Astrocyte (in vitro differentiated cells and primary cell): ENCODE measurements around the gene CFAP68. TPM values are rescaled to one million over a fixed set of nuclear protein-coding genes. Genes with fewer than 3 reads are reported as not detected.

Source experiments
- DNase-seq: peaks from one replicate; pipeline ENCODE4 v3.0.0-alpha.2; 2010; ENCODE audit warnings: low read depth
- FAIRE-seq: peaks from 2 replicates; lab custom pipeline; 2011; peaks lifted over from hg19 to GRCh38; lab: Jason Lieb, UNC
- H2AFZ ChIP-seq: 2 replicates; pipeline ENCODE4 v1.6.0; 2012; ENCODE audit warnings: low read depth, low read length, inconsistent platforms
- H3K27ac ChIP-seq: 2 replicates; pipeline ENCODE4 v1.5.1; 2011; ENCODE audit warnings: low read depth, low read length, inconsistent platforms
- H3K27me3 ChIP-seq: 2 replicates; pipeline ENCODE4 v1.6.0; 2011; ENCODE audit warnings: low read length, inconsistent platforms; ENCODE audit not compliant: insufficient read depth
- H3K36me3 ChIP-seq: 2 replicates; pipeline ENCODE4 v1.5.1; 2011; ENCODE audit warnings: low read length, inconsistent platforms; ENCODE audit not compliant: insufficient read depth
- H3K4me1 ChIP-seq: 2 replicates; pipeline ENCODE4 v1.5.1; 2011; ENCODE audit warnings: low read length, inconsistent platforms; ENCODE audit not compliant: insufficient read depth
- H3K4me2 ChIP-seq: 2 replicates; pipeline ENCODE4 v1.6.0; 2012; ENCODE audit warnings: low read length, inconsistent platforms
- H3K4me3 ChIP-seq: 2 replicates; pipeline ENCODE4 v1.5.1; 2011; ENCODE audit warnings: low read depth, mild to moderate bottlenecking, low read length, inconsistent platforms; ENCODE audit not compliant: insufficient read depth
- H3K79me2 ChIP-seq: 2 replicates; pipeline ENCODE4 v1.6.0; 2012; ENCODE audit warnings: mild to moderate bottlenecking, low read length, inconsistent platforms; ENCODE audit not compliant: insufficient read depth
- H3K9ac ChIP-seq: 2 replicates; pipeline ENCODE4 v1.6.0; 2012; ENCODE audit warnings: mild to moderate bottlenecking, low read length, inconsistent platforms
- H3K9me3 ChIP-seq: 2 replicates; pipeline ENCODE4 v1.5.1; 2012; ENCODE audit warnings: low read depth, mild to moderate bottlenecking, low read length, inconsistent platforms; ENCODE audit not compliant: insufficient read depth
- H4K20me1 ChIP-seq: 2 replicates; pipeline ENCODE4 v1.6.0; 2012; ENCODE audit warnings: low read length, inconsistent platforms; ENCODE audit not compliant: insufficient read depth
- H3K27ac Mint-ChIP-seq: one replicate; pipeline ENCODE4 v1.8.0; 2021; ENCODE audit warnings: mild to moderate bottlenecking, mixed read lengths; ENCODE audit not compliant: unreplicated experiment
- H3K27me3 Mint-ChIP-seq: one replicate; pipeline ENCODE4 v1.8.0; 2021; ENCODE audit warnings: low read depth, mixed read lengths; ENCODE audit not compliant: unreplicated experiment
- H3K36me3 Mint-ChIP-seq: one replicate; pipeline ENCODE4 v1.8.0; 2021; ENCODE audit warnings: low read depth, mixed read lengths; ENCODE audit not compliant: unreplicated experiment
- H3K4me1 Mint-ChIP-seq: one replicate; pipeline ENCODE4 v1.8.0; 2021; ENCODE audit warnings: low read depth, mixed read lengths; ENCODE audit not compliant: unreplicated experiment
- H3K4me3 Mint-ChIP-seq: one replicate; pipeline ENCODE4 v1.8.0; 2021; ENCODE audit warnings: mild to moderate bottlenecking, moderate library complexity, mixed read lengths; ENCODE audit not compliant: unreplicated experiment
- H3K9me3 Mint-ChIP-seq: one replicate; pipeline ENCODE4 v1.8.0; 2021; ENCODE audit warnings: mild to moderate bottlenecking, mixed read lengths; ENCODE audit not compliant: unreplicated experiment
- CTCF ChIP-seq: IDR thresholded peaks from 2 replicates; pipeline ENCODE4 v1.5.1; 2011; ENCODE audit warnings: low read depth, mild to moderate bottlenecking, inconsistent platforms, low read length, moderate library complexity; ENCODE audit not compliant: insufficient read depth
- EZH2 ChIP-seq: IDR thresholded peaks from 2 replicates; pipeline ENCODE4 v1.6.1; 2012; ENCODE audit warnings: mild to moderate bottlenecking, low read length, inconsistent platforms; ENCODE audit not compliant: insufficient read depth
- total RNA-seq: library from RNA; stranded (reverse); gene quantifications from 2 replicates; pipeline ENCODE4 v1.2.1, GENCODE V29; 2021

The CFAP68 gene
- total RNA-seq, 1 donor from 2014 or later: 18.8 TPM

DNA sequence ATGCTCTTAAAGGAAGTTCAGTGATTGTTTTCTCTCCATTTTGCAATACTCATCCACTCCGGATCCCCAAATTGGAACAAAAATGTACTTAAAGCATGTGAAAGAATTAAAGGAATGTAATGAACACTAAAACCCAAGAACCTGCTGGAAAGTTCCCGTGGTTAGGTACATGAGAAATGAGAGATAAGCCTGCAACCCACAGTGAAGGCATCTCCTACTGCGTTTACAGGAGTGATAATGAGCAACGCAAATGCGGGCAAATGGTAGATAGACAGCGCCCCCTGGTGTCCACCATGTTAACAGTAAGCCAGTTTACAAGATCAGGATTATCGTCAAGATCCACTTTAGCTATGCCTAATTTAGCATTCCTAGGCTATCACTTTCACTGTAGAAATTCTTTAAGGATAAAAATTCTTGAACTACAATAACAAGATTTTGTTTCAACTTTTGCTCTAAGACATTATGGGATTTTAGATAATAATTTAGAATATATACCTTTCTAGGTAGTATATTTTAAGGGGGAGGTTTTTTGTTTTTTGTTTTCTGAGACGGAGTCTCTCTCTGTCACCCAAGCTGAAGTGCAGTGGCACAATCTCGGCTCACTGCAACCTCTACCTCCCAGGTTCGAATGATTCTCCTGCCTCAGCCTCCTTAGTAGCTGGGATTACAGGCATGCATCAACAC lies 37.8 kb upstream of the CFAP68 start:
- peaks cover 13% of the 10 kb centered on the region for H3K4me1 ChIP-seq
- peak overlapping the region; percentile 34 for H3K27ac ChIP-seq
- peak overlapping the region; percentile 53 for H3K9ac ChIP-seq
- no peaks in the 10 kb centered on the region for H4K20me1 ChIP-seq
- peak; percentile 92 for TF ChIP-seq CTCF
- TF ChIP-seq EZH2: no peak
- H2AFZ ChIP-seq: no peak overlapping the region
- H3K36me3 Mint-ChIP-seq: peaks cover 2% of the 10 kb centered on the region
- H3K27me3 ChIP-seq: no peaks in the 10 kb centered on the region
- H3K36me3 ChIP-seq: peaks cover 14% of the 10 kb centered on the region
- FAIRE-seq: peak; percentile 88
- H3K4me3 Mint-ChIP-seq: peak overlapping the region; percentile 29
- peak overlapping the region; percentile 69 for H3K27ac Mint-ChIP-seq
- H3K79me2 ChIP-seq: no peaks in the 10 kb centered on the region
- peak; percentile 91 for DNase-seq
- no peak overlapping the region for H3K4me3 ChIP-seq
- peak overlapping the region; percentile 17 for H3K4me2 ChIP-seq
- no peaks in the 10 kb centered on the region for H3K9me3 Mint-ChIP-seq
- H3K27me3 Mint-ChIP-seq: no peaks in the 10 kb centered on the region
- peaks cover 40% of the 10 kb centered on the region for H3K4me1 Mint-ChIP-seq
- no peaks in the 10 kb centered on the region for H3K9me3 ChIP-seq

DNA sequence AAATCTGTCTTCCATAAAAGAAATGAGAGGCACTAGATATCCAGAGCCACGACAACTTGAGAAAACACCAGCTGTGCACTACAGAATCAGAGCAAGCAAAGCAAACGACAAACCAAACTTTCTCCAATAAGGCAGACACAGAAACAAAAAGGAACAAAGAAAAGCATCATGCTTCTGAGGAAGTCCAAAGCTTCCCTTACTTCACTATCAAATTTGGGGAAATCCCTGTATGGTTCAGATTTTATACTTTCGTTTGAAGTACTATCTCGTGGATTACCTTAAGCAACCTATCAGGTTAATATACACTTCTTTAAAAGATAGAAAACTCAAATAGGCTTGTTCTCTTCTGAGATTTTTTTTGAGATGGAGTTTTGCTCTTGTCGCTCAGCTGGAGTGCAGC lies 35.7 kb upstream of the CFAP68 start:
- Histone ChIP-seq H3K4me3 (no peak overlapping the region), H3K9me3 (no peaks in the 10 kb centered on the region), H3K79me2 (no peaks in the 10 kb centered on the region), H3K4me1 (peaks cover 21% of the 10 kb centered on the region), H4K20me1 (no peaks in the 10 kb centered on the region), H3K4me2 (no peak overlapping the region), H3K27me3 (no peaks in the 10 kb centered on the region), H3K36me3 (peaks cover 4% of the 10 kb centered on the region), H3K9ac (no peak overlapping the region), H3K27ac (no peak overlapping the region), H2AFZ (no peak overlapping the region)
- Mint-ChIP-seq H3K4me1 (peaks cover 44% of the 10 kb centered on the region), H3K27ac (no peak overlapping the region), H3K27me3 (no peaks in the 10 kb centered on the region), H3K4me3 (no peak overlapping the region), H3K36me3 (peaks cover under 1% of the 10 kb centered on the region), H3K9me3 (no peaks in the 10 kb centered on the region)
- no peak for TF ChIP-seq EZH2
- TF ChIP-seq CTCF: no peak
- FAIRE-seq: no peak
- DNase-seq: no peak
